Measurements from ENCODE around the gene ADSS1.

Gene ADSS1

GRCh38 chr14:104723651-104724406 is at the start of gene ADSS1:
ADSS1 (plus strand) TSS chr14:104724229; CDS start chr14:104724271, 42 bp downstream.
- DNase-seq = peak; percentile 75

DNA sequence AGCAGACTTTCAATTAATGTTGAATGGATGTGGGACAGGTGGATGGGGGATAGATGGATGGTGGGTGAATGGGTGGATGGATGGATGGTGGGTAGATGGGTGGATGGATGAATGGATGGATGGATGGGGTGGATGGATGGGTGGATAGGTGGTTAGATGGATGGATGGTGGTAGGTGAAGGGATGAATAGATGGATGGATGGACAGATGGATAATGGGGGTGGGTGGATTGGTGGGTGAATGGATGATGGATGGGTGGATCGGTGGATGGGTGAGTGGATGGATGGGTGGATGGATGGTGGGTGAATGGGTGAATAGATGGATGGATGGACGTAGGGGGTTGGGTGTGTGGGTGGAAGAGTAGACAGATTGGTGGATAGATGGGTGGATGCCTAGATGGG is 48.6 kb upstream of the ADSS1 start:
- DNase-seq = no peak

DNA sequence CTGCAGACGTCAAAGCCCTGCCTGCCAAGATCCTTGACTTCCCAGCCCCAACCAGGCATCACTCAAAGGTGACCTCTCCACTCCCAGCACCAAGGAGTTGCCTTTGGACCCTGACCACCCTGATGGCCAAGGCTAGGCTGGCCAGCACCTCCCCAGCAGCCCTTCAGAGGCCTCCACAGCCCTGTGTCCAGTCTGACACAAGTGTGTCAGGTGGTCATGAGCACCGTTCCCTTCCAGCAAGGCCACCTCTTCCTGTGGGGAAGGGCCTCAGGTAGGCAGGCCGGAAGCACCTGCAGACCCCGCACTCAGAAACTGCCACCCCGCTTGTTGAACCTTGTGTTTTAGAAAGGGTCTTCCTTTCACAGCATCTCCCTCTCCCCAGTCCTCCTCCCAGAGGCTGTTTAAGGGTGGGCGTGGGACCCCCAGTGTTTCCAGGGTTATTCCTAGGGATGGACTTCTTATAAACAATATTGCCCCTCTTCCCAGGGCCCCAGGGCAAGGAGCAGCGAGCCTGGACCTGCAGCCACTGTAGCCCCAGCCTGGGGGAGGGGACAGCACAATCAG is 47.8 kb upstream of the ADSS1 start:
- no peak for DNase-seq

DNA sequence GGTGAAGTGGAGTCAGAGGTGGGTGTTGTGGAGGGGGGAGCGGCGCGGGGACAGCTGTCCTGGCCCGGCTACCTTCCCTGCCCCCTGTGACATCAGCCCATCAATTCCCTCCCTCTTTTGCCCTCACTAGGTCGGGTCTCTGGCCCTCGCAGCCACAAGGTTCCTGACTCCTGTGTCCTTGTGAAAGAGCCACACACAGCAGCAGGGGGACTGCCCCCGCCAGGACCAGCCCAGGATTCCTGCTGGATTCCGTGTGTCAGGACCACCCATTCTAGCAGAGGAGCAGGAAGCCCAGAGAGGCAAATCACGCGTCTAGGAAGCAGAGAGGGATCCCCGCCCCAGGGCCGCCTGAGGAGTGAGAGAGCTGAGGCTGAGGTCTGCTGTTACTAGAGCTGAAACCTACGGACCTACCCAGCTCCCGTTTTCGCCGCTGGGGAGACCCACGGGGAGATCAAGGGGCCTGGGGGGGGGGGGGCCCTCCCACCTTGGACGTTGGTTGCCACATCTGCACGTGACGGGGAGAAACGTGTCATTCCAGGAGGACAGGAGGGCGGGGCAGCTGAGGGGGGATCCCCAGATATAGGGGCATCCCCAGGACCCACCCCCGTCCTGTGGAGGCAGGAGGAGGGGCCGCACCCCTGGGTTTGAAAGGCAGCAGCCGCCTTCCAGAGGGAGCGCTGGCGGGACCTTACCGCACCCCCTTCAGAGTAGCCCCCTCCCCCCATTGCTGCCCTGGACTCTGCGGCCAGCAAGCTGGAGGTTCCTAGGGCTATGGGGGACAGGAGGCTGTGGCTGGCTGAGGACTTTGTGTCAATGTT is 47.1 kb upstream of the ADSS1 start:
- DNase-seq = no peak

DNA sequence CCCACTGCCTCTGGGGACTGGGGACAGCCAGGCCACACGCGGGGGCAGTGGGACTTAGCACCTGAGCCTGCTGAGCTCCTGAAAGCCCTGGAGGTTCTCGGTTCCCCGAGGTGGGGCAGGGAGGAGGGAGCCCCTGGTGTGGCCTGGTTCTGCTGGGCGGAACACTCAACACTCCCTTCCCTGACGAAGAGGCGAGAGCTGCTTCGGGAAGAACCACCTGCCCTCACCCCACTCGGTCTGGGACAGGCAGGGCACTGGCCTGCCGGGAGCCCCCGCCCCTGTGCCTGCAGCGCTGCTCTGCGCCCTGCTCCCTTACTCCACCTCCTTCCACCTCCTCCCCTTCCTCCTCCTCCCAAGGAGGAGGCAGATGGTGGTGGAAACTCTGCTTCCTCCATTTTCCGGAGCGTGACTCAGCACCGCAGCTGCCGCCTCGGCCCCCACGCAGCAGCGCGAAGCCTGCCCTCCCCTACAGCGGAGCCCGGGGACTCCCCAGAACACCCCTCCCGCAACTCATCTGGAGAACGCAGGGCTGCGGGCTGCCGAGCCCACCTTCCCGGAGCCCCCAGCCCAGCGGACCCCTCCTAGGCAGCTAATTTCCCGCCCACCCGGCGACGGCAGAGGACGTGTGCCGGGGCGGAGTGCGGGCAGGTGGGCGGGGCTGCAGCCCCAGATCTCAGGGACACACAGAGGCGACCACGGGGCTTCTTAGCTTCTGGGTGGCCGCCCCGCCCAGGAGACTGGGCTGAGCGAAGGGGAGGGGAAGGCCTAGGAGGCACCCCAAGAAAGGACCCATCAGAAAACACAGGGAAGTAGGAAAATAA is 46.3 kb upstream of the ADSS1 start:
- DNase-seq = peak; percentile 88

DNA sequence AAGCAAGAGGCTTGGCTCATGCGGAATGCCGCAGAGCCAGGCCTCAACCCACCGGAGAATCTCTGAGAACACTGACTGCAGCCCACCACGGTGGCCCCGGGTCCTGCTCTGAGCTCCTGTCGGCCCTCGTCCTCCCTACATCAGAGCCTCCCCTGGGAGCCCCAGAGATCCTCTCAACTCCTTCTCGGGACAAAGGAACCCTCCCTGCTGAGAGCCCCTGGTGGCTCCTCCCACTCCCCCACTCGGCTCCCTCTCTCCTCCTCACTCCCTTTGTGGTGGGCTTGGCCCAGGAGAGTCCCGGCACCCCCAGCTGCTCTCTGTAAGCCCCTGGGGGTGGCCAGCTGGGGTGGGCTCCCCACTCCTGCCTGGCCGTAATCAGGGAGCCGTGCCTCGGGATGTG is 45.7 kb upstream of the ADSS1 start:
- no peak for DNase-seq

- no peak for DNase-seq
Observed at GRCh38 chr14:104678901-104679705, 44.9 kb upstream of the ADSS1 start.

- DNase-seq = no peak
Observed at GRCh38 chr14:104680056-104680805, 43.8 kb upstream of the ADSS1 start.

- DNase-seq = no peak
Observed at GRCh38 chr14:104680806-104681688, 43.0 kb upstream of the ADSS1 start.

- peak; percentile 87 for DNase-seq
Observed at GRCh38 chr14:104681689-104682074, 42.3 kb upstream of the ADSS1 start.

DNA sequence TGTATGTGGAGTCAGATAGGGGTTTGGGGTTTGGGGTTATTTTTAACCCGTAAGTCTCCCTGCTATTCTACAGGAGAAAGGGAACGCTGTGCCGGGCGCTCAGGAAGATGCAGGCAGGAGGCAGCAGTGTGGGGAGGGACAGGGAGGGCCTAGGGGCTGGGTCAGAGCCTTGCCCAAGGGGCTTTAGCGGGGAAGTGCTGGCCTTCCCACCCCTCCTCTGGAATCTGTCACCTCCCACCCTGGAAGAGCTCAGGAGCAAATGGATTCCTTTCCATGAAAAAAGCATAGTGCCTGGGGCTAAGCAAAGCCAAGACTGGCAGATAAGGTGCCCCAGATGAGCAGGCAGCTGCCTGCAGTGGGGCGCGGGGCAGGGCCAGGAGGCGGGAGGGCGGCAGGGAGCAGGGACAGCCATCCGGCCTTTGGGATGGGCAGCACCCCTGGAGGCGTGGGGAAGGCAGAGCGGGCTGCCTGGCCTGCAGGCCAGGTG is 41.9 kb upstream of the ADSS1 start:
- no peak for DNase-seq

DNA sequence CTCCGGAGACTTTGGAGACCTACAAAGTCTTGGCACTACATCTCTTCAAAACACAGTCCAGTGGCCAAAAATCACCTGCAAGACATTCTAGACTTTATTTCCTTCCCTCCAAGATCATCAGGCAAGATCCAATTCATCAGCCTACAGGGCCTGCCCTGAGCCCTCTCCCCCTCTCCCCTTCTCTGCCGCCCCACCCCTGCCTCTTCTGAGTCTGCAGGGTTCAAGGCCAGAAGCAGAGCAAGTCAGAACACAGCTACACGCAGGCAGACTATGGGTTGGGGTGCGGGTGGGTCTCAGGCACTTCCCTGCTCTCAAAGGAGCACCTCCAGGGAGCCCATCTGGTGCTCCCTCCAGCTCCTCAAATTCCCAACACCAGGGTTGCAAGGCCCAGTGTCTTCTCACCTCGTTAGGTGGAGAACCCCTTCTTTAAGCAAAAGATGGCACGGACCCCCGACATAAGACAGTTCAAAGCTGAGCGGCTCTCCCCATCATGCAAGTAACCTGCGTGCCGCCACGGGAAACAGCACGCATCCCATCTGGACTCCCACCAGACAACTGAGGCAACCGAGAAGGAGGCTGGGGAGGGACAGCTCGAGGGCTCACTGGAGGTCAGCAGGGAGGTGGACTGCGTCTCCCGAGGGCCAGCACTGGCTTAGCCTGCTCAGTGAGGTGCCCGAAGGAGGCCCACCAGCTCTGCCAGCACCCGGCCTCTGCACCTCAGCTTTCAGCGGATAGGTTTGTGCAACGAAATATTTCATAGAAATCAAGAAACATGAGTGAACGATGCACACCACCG is 40.2 kb upstream of the ADSS1 start:
- no peak for DNase-seq

DNA sequence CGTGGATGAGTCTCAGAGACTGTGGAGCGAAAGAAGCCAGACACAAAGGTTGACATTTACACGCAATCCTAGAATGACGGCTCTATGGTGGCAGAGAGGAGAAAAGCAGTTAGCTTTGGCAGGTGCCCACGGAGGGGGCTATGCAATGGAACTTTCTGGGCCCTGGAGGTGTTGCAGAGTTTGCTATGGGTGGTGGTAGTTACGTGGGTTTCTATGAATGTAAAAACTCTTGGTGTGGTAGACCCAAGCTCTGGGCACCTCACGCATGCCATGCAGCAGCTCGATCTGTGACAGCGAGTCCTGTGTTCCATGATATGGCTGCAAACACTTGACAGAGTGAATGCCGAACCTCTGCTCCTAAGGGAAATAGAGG is 39.6 kb upstream of the ADSS1 start:
- no peak for DNase-seq

DNA sequence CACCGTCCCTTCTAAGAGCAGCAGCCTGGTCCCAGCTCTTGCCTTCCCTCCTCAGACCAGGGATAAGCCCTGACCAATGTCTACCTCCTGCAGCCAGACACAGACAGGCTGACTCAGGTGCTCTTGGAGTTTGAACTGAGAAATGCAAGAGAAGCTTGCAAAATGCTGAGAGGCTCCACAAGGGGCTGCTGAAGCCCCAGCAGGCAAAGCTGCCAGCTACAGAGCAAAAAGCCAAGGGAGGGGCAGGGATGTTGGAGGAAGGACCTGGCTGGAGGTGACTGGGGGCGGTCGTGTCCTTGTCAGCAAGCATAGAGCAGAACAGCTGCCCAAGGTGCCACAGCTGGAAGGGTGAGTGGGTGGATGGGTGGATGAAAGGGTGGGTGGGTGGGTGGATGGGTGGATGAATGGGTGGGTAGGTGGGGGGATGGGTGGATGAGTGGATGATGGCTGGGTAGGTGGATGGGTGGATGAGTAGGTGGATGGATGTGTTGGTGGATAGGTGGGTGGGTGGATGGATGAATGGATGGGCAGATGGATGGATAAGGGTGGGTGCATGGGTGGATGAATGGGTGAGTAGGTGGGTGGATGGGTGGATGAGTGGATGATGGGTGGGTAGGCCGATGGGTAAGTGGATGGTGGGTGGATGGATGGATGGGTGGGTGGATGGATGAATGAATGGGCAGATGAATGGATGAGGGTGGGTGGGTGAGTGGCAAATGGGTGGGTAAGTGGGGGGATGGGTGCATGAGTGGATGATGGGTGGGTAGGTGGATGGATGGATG is 38.6 kb upstream of the ADSS1 start:
- DNase-seq = no peak

DNA sequence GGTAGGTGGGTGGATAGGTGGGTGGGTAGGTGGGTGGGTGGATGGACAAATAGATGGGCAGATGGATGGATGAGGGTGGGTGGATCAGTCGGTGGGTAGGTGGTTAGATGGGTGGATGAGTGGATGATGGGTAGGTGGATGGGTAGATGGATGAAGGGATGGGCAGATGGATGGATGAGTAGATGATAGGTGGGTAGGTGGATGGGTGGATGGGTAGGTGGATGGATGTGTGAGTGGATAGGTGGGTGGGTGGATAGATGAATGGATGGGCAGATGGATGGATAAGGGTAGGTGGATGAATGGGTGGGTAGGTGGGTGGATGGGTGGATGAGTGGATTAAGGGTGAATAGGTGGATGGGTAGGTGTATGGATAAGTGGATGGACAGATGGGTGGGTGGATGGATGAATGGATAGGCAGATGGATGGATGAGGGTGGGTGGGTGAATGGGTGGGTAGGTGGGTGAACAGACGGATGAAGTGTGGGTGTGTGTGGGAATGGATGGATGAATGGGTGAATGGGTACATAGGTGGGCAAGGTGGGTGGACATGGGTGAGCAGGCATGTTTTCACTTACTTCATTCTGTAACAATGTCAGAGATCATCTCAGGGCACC is 37.9 kb upstream of the ADSS1 start:
- DNase-seq = no peak

DNA sequence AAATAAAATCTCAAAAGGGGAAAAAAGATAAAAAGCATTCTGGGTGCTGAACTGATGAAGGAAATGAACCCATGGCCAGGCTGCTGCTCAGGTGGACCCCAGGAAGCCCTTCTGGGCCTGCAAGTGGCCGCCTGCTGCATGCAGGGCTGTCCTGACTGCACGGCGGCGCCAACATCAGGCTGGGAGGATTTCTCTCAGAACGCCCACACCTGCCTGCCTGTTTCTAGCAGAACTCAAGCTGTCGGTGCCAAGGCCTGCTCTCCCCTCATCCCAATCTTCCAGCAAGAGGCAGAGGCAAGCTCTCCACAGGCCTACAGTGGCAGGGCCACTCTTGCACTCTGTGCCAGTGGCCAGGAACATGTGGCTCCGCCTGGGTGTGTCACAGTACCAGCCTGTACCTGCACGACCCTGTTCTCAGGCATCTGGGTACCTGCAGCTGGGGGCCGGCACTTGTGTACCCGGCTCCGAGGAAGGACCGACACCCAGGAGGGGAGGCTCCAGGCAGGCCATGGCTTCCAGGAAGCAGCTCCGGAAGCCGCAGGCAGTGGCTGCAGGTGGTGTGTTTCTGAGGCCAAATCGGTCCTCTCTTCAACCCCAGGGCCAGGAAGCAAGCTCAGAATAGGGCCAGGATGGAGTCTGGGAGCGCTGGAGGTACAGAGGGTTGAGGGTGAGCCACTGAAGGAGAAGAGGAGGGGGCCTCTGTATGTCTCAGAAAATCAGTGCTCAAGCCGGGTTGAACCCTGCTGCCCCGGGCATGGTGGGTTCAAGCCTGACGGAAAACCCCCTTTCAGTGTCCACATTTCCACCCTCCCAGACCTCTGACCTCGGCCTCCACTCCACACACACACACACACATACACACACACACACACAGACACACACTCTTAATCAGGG is 37.2 kb upstream of the ADSS1 start:
- no peak for DNase-seq
